OCI-LY1 (cell line): Measurements from ENCODE around the gene FARS2.

ENCODE experiments used
- EZH2 ChIP-seq: fragments of 200-600 bp; sonication (generic), shearing (Covaris generic); IDR thresholded peaks from 2 replicates; pipeline ENCODE4 v1.8.0; 2017; ENCODE audit warnings: borderline replicate concordance, mixed run types, mild to moderate bottlenecking, antibody characterized with exemption, low read length, moderate library complexity, mixed read lengths
- TF ChIP-seq, protein P1 (sequence below): fragments of 200-600 bp; sonication (generic), shearing (Covaris generic); IDR thresholded peaks from 2 replicates; pipeline ENCODE4 v1.5.1; 2017; ENCODE audit warnings: mild to moderate bottlenecking, antibody characterized with exemption, low read length, moderate library complexity, mixed read lengths

- TF ChIP-seq, protein P1, sequence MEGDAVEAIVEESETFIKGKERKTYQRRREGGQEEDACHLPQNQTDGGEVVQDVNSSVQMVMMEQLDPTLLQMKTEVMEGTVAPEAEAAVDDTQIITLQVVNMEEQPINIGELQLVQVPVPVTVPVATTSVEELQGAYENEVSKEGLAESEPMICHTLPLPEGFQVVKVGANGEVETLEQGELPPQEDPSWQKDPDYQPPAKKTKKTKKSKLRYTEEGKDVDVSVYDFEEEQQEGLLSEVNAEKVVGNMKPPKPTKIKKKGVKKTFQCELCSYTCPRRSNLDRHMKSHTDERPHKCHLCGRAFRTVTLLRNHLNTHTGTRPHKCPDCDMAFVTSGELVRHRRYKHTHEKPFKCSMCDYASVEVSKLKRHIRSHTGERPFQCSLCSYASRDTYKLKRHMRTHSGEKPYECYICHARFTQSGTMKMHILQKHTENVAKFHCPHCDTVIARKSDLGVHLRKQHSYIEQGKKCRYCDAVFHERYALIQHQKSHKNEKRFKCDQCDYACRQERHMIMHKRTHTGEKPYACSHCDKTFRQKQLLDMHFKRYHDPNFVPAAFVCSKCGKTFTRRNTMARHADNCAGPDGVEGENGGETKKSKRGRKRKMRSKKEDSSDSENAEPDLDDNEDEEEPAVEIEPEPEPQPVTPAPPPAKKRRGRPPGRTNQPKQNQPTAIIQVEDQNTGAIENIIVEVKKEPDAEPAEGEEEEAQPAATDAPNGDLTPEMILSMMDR, result no peak
- no peak for TF ChIP-seq EZH2
Observed at GRCh38 chr6:5626727-5627426, 365.6 kb downstream of the FARS2 start.
